Fibroblast of lung (primary cell): Measurements from ENCODE around the gene FSIP1.

Source experiments
- CTCF ChIP-seq, 2 donors: IDR thresholded peaks in 1 of 2; conservative IDR thresholded peaks in 1 of 2; 1 replicate in 1 of 2; 2 replicates in 1 of 2; pipeline ENCODE4 v1.5.1; 2011 to 2012; ENCODE audit warnings: low read length in 2 of 2, control low read depth in 1 of 2, inconsistent platforms in 1 of 2, low read depth in 1 of 2, mild to moderate bottlenecking in 1 of 2
- EZH2 ChIP-seq: IDR thresholded peaks from 2 replicates; pipeline ENCODE4 v1.5.1; 2012; ENCODE audit warnings: low read length, control low read depth, mild to moderate bottlenecking; ENCODE audit errors: missing control alignments

GRCh38 chr15:39799552-39800011 lies 16.9 kb upstream of the FSIP1 start:
- TF ChIP-seq EZH2 (no peak), CTCF (conservative IDR thresholded peaks at IDR 0.05 in 1 of 2, IDR thresholded peaks at IDR 0.05 in 1 of 2; ENCODE audit: low read depth in 1 of 2, low read length in 2 of 2) (no peak)
